ENCODE measurements around the gene ACADSB.

The ACADSB gene

GRCh38 chr10:123007558-123008354 is 1.1 kb upstream of the ACADSB start:
- Histone ChIP-seq H3K9ac (ENCODE audit: low read length) (peak overlapping the region; percentile 73), H3K9me3 (ENCODE audit: control insufficient read depth, low read depth, low read length) (no peaks in the 10 kb centered on the region), H3K4me3 (ENCODE audit: low read length) (peak overlapping the region; percentile 86), H3K27ac (ENCODE audit: low read length) (no peak overlapping the region), H3K4me1 (ENCODE audit: control insufficient read depth, low read depth, low read length) (peaks cover 3% of the 10 kb centered on the region), H3K36me3 (ENCODE audit: control insufficient read depth, low read depth, low read length) (no peaks in the 10 kb centered on the region), H3K27me3 (ENCODE audit: control insufficient read depth, insufficient read depth, low read length) (peaks cover 22% of the 10 kb centered on the region)

- H3K27ac ChIP-seq (ENCODE audit: low read length): no peak overlapping the region
- H3K9ac ChIP-seq (ENCODE audit: low read length): peak overlapping the region; percentile 47
- no peaks in the 10 kb centered on the region for H3K36me3 ChIP-seq (ENCODE audit: control insufficient read depth, low read depth, low read length)
- H3K27me3 ChIP-seq (ENCODE audit: control insufficient read depth, insufficient read depth, low read length): peaks cover 22% of the 10 kb centered on the region
- no peaks in the 10 kb centered on the region for H3K9me3 ChIP-seq (ENCODE audit: control insufficient read depth, low read depth, low read length)
- peaks cover 3% of the 10 kb centered on the region for H3K4me1 ChIP-seq (ENCODE audit: control insufficient read depth, low read depth, low read length)
- peak overlapping the region; percentile 86 for H3K4me3 ChIP-seq (ENCODE audit: low read length)
Measured at GRCh38 chr10:123009105-123009820, 457 bp downstream of the ACADSB start.

- Histone ChIP-seq H3K9ac (ENCODE audit: low read length) (no peak overlapping the region), H3K9me3 (ENCODE audit: control insufficient read depth, low read depth, low read length) (no peaks in the 10 kb centered on the region), H3K27me3 (ENCODE audit: control insufficient read depth, insufficient read depth, low read length) (peaks cover 28% of the 10 kb centered on the region), H3K4me3 (ENCODE audit: low read length) (no peak overlapping the region), H3K4me1 (ENCODE audit: control insufficient read depth, low read depth, low read length) (peaks cover 19% of the 10 kb centered on the region), H3K36me3 (ENCODE audit: control insufficient read depth, low read depth, low read length) (no peaks in the 10 kb centered on the region), H3K27ac (ENCODE audit: low read length) (no peak overlapping the region)
Measured at GRCh38 chr10:123011987-123012386, 3.2 kb downstream of the ACADSB start.

GRCh38 chr10:123013456-123014419 is 4.9 kb downstream of the ACADSB start:
- H3K36me3 ChIP-seq (ENCODE audit: control insufficient read depth, low read depth, low read length): no peaks in the 10 kb centered on the region
- H3K4me3 ChIP-seq (ENCODE audit: low read length): no peak overlapping the region
- peaks cover 28% of the 10 kb centered on the region for H3K4me1 ChIP-seq (ENCODE audit: control insufficient read depth, low read depth, low read length)
- peaks cover 28% of the 10 kb centered on the region for H3K27me3 ChIP-seq (ENCODE audit: control insufficient read depth, insufficient read depth, low read length)
- no peak overlapping the region for H3K27ac ChIP-seq (ENCODE audit: low read length)
- no peaks in the 10 kb centered on the region for H3K9me3 ChIP-seq (ENCODE audit: control insufficient read depth, low read depth, low read length)
- H3K9ac ChIP-seq (ENCODE audit: low read length): no peak overlapping the region

- no peak overlapping the region for H3K9ac ChIP-seq (ENCODE audit: low read length)
- H3K9me3 ChIP-seq (ENCODE audit: control insufficient read depth, low read depth, low read length): no peaks in the 10 kb centered on the region
- peaks cover 22% of the 10 kb centered on the region for H3K27me3 ChIP-seq (ENCODE audit: control insufficient read depth, insufficient read depth, low read length)
- H3K4me1 ChIP-seq (ENCODE audit: control insufficient read depth, low read depth, low read length): peaks cover 36% of the 10 kb centered on the region
- H3K36me3 ChIP-seq (ENCODE audit: control insufficient read depth, low read depth, low read length): no peaks in the 10 kb centered on the region
- no peak overlapping the region for H3K27ac ChIP-seq (ENCODE audit: low read length)
- H3K4me3 ChIP-seq (ENCODE audit: low read length): no peak overlapping the region
Measured at GRCh38 chr10:123014772-123015171, 6.0 kb downstream of the ACADSB start.

- no peak overlapping the region for H3K27ac ChIP-seq (ENCODE audit: low read length)
- no peak overlapping the region for H3K9ac ChIP-seq (ENCODE audit: low read length)
- H3K27me3 ChIP-seq (ENCODE audit: control insufficient read depth, insufficient read depth, low read length): peaks cover 12% of the 10 kb centered on the region
- no peak overlapping the region for H3K4me3 ChIP-seq (ENCODE audit: low read length)
- no peaks in the 10 kb centered on the region for H3K36me3 ChIP-seq (ENCODE audit: control insufficient read depth, low read depth, low read length)
- no peaks in the 10 kb centered on the region for H3K9me3 ChIP-seq (ENCODE audit: control insufficient read depth, low read depth, low read length)
- peaks cover 48% of the 10 kb centered on the region for H3K4me1 ChIP-seq (ENCODE audit: control insufficient read depth, low read depth, low read length)
Measured at GRCh38 chr10:123016228-123016627, 7.4 kb downstream of the ACADSB start.

GRCh38 chr10:123017421-123018165 is 8.8 kb downstream of the ACADSB start:
- H3K9ac ChIP-seq (ENCODE audit: low read length): no peak overlapping the region
- H3K36me3 ChIP-seq (ENCODE audit: control insufficient read depth, low read depth, low read length): no peaks in the 10 kb centered on the region
- peaks cover 55% of the 10 kb centered on the region for H3K4me1 ChIP-seq (ENCODE audit: control insufficient read depth, low read depth, low read length)
- H3K27ac ChIP-seq (ENCODE audit: low read length): peak overlapping the region; percentile 44
- peaks cover 20% of the 10 kb centered on the region for H3K27me3 ChIP-seq (ENCODE audit: control insufficient read depth, insufficient read depth, low read length)
- peak overlapping the region; percentile 3 for H3K4me3 ChIP-seq (ENCODE audit: low read length)
- no peaks in the 10 kb centered on the region for H3K9me3 ChIP-seq (ENCODE audit: control insufficient read depth, low read depth, low read length)

GRCh38 chr10:123018531-123018930 is 9.7 kb downstream of the ACADSB start:
- H3K9ac ChIP-seq (ENCODE audit: low read length): no peak overlapping the region
- H3K27ac ChIP-seq (ENCODE audit: low read length): no peak overlapping the region
- H3K4me3 ChIP-seq (ENCODE audit: low read length): no peak overlapping the region
- H3K36me3 ChIP-seq (ENCODE audit: control insufficient read depth, low read depth, low read length): no peaks in the 10 kb centered on the region
- H3K27me3 ChIP-seq (ENCODE audit: control insufficient read depth, insufficient read depth, low read length): peaks cover 20% of the 10 kb centered on the region
- no peaks in the 10 kb centered on the region for H3K9me3 ChIP-seq (ENCODE audit: control insufficient read depth, low read depth, low read length)
- peaks cover 55% of the 10 kb centered on the region for H3K4me1 ChIP-seq (ENCODE audit: control insufficient read depth, low read depth, low read length)

GRCh38 chr10:123019264-123019663 is 10.5 kb downstream of the ACADSB start:
- H3K9me3 ChIP-seq (ENCODE audit: control insufficient read depth, low read depth, low read length): no peaks in the 10 kb centered on the region

GRCh38 chr10:123019941-123020703 is 11.3 kb downstream of the ACADSB start:
- H3K27ac ChIP-seq (ENCODE audit: low read length): no peak overlapping the region
- H3K27me3 ChIP-seq (ENCODE audit: control insufficient read depth, insufficient read depth, low read length): peaks cover 20% of the 10 kb centered on the region
- H3K9ac ChIP-seq (ENCODE audit: low read length): no peak overlapping the region
- no peaks in the 10 kb centered on the region for H3K9me3 ChIP-seq (ENCODE audit: control insufficient read depth, low read depth, low read length)
- no peaks in the 10 kb centered on the region for H3K36me3 ChIP-seq (ENCODE audit: control insufficient read depth, low read depth, low read length)
- peak overlapping the region; percentile 13 for H3K4me3 ChIP-seq (ENCODE audit: low read length)
- peaks cover 52% of the 10 kb centered on the region for H3K4me1 ChIP-seq (ENCODE audit: control insufficient read depth, low read depth, low read length)

More at GRCh38 chr10:123019264-123019663, 10.5 kb downstream of the ACADSB start:
- Histone ChIP-seq H3K36me3 (ENCODE audit: control insufficient read depth, low read depth, low read length) (no peaks in the 10 kb centered on the region), H3K27ac (ENCODE audit: low read length) (no peak overlapping the region), H3K4me3 (ENCODE audit: low read length) (no peak overlapping the region), H3K9ac (ENCODE audit: low read length) (no peak overlapping the region), H3K27me3 (ENCODE audit: control insufficient read depth, insufficient read depth, low read length) (peaks cover 20% of the 10 kb centered on the region), H3K4me1 (ENCODE audit: control insufficient read depth, low read depth, low read length) (peaks cover 55% of the 10 kb centered on the region)

All from iPS-18a (cell line).